Measurements from ENCODE around the gene IGFBP4.
A peak's percentile ranks its signal among the peaks of the same experiment; 100 is the strongest.

The IGFBP4 gene

GRCh38 chr17:40432864-40433528, 10.3 kb upstream of the IGFBP4 start:
- peak; percentile 73 for DNase-seq (ENCODE audit: low read depth)

- DNase-seq (ENCODE audit: low read depth) = no peak
Measured at GRCh38 chr17:40433551-40434415, 9.5 kb upstream of the IGFBP4 start.

DNA sequence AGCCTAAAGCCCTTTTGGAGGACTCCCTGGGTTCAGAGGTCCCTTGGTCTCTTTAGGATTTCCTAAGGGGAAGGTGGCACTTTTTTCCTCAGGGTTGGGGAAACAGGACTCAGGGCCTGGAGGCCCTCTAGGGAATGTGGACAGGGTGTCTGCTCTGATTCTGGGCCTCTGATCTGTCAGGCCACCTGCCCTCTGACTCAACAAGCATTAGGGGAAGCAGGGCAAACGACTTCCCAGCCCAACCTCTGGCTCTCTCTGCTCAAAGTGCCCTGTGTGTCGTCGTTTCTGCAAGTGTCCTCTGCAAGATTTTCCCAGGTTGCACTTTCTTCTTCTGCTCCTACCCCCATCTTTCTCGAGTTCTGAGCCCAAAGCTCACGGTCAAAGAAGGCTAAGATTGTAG, 6.6 kb upstream of the IGFBP4 start:
- no peak for DNase-seq (ENCODE audit: low read depth)

- DNase-seq (ENCODE audit: low read depth) = no peak
Measured at GRCh38 chr17:40437095-40437732, 6.0 kb upstream of the IGFBP4 start.

- DNase-seq (ENCODE audit: low read depth) = no peak
Measured at GRCh38 chr17:40440166-40440565, 3.1 kb upstream of the IGFBP4 start.

- peak; percentile 50 for DNase-seq (ENCODE audit: low read depth)
Measured at GRCh38 chr17:40442392-40443195, 656 bp upstream of the IGFBP4 start.

- peak; percentile 31 for DNase-seq (ENCODE audit: low read depth)
Measured at GRCh38 chr17:40443988-40444899, 994 bp downstream of the IGFBP4 start.

DNA sequence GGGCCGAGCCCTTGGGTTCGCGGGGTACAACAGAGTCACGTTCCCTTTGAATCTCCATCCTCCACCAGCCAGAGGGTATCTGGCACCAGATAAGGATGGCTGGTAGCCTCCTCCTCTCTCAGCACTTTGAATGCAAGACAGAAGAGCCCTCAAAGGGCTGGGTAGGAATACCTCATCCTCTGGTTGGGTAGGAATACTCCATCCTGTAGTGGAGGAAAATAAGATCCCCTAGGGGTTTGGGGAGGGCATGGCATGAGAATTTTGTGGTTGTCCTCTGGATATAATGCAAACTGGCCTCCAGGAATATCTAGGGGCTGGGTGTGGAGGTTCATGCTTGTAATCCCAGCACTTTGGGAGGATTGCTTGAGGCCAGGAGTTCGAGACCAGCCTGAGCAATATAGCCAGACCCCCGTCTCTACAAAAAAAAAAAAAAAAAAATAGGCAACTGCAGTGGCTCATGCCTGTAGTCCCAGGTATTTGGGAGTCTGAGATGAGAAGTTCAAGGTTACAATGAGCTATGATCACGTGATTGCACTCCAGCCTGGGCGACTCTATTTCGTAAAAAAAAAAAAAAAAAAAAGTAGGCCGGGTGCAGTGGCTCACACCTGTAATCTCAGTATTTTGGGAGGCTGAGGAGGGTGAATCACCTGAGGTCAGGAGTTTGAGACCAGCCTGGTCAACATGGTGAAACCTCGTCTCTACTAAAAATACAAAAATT, 2.7 kb downstream of the IGFBP4 start:
- DNase-seq (ENCODE audit: low read depth) = peak; percentile 22

DNA sequence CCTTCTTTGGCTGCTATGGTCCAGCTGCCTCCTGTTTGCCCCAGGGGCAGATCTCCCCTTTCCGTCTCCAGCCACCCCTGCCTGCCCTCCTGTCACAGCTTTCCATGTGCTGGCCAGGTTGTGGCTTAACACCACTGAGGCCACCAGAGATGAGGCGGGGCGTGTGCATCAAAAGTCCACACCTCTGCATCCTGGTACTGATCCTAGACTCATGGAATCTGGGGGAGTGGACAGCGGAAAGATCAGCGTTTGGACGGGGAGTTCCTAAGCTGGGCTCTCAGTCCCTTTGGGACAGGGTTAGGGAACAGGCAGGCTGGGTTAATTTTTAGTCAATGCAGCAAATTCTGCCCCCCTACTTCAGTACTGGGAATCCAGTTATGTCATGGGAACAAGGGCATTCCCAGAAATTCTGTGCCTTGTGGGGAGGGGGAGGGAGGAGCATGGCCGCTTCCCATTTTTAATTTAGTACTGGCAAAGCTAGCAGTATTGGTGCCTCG, 3.9 kb downstream of the IGFBP4 start:
- no peak for DNase-seq (ENCODE audit: low read depth)

- no peak for DNase-seq (ENCODE audit: low read depth)
Measured at GRCh38 chr17:40447806-40448205, 4.6 kb downstream of the IGFBP4 start.

DNA sequence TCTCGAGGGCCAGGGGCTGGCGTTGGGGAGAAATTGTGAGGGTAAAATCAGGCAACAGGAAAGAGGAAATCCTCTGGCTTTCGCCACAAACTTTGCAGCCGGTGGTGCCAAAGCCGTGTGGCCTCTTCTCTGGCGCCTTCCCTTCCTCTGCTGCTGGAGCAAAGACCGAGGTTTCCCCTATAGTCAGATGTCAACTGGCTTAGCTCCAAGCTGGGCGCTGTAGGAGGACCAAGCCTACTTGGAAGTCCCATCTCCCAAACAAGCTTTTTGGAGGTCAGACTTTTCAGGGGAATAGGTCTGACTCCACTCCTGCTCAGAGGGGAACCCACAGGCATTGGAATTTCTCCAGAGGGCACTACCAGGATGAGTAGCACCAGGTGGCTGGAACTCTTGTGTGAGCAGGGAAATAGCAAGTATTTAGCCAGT, 5.0 kb downstream of the IGFBP4 start:
- no peak for DNase-seq (ENCODE audit: low read depth)

- DNase-seq (ENCODE audit: low read depth) = no peak
Measured at GRCh38 chr17:40448639-40449261, 5.5 kb downstream of the IGFBP4 start.

GRCh38 chr17:40450175-40450574, 6.9 kb downstream of the IGFBP4 start:
- no peak for DNase-seq (ENCODE audit: low read depth)

DNA sequence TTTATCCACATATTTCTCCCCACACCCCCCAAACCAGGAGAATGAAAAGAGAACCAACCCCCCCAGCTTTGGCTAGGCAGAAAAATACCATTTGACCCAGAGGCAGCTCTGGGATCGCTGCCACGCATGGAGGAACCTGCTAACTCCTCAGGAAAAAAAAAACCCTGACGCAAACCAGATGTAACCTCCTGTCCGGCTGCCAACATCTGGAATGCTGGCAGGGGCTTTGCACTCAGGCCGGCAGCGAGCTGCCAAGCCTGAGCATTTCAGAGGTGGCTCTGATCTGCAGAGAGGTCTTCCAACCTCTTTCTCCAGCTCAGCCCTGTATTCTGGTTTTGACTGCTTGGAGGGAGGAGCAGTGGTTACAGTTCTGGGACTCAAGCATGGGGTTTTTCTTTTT, 8.2 kb downstream of the IGFBP4 start:
- DNase-seq (ENCODE audit: low read depth) = peak; percentile 56

DNA sequence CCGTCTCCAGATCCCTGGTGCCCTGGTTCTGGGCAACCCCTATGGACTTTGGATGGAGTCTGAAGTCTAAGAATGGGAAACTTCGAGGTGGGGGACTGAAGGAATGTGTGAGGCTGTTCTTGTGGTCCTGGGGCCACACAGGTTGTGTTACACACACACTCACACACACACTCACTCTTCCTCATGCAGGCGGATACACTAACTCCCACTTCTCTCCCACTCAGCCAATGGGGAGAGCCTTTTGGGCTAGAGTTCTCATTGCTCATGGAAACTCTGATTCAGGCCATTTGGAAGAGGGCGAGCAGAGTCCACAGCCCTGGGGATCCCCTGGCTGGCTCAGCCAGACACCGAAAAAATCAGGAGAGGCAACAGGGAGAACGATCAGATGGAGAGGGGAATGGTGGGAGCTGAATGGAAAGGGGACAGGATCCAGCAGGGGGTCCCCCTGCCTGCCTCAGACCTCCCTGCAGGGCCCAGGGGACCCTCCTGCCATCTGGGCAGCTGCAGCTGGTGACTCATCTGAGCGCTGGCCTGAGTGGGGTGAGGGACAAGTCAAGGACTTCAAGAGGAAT, 9.1 kb downstream of the IGFBP4 start:
- DNase-seq (ENCODE audit: low read depth) = peak; percentile 95

- no peak for DNase-seq (ENCODE audit: low read depth)
Measured at GRCh38 chr17:40452921-40453378, 9.7 kb downstream of the IGFBP4 start.

DNA sequence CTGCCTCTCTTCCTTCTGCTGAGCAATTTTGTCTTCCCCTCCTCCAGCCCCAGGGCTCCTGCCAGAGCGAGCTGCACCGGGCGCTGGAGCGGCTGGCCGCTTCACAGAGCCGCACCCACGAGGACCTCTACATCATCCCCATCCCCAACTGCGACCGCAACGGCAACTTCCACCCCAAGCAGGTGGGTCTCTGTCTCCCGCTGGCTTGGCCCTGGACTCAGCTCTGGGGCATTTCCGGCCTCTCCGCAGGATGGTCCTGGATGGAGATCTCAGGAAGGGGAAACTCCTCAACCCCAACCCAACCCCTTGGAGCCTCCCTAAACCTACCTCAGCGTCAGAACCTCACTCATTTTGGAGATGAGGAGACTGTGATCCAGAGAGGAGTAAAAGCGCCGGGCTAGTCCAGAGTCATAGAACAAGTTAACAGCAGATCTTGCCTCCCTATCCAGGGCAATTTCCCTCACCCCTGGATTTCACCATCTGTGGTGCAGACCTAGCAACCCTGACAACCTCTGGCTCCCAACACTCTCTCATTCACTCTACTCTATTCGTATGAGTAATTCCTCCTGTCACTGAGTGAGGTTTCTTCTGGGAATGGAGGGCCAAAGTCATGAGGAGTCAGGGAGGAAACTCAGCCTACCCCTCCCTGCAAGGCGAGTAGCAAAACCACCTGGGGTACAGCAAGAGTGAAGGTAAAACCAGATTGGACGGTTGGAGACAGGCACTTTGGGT, 10.8 kb downstream of the IGFBP4 start:
- no peak for DNase-seq (ENCODE audit: low read depth)

DNA sequence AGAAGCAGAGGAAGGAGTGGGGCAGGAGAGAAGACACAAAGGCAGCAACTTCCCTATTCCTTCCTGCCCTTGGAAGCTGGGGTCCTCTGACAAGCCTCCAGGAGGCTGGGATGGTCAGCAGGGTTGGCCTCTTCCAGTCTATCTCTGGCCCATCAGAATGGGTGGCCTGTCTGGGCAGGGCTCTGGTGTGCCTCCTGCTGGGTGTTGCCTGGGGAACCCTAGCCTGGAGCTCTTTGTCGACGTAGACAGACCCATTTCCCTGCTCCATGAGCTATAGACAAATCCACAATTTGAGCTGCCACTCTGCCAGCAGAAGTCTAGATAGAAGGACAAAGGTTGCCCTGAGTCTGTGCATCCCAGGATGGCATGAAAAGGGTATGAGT, 11.4 kb downstream of the IGFBP4 start:
- no peak for DNase-seq (ENCODE audit: low read depth)
